Fibroblast of villous mesenchyme (primary cell): Measurements from ENCODE around the gene NRXN3. TPM values are rescaled to one million over a fixed set of nuclear protein-coding genes. Genes with fewer than 3 reads are reported as not detected.
"Not testable (repeated sequence)": the region's sequence is repeated elsewhere in the genome, so short reads cannot be mapped to it uniquely, and the experiment has no call there.

Experiments
- DNase-seq: peaks from one replicate; pipeline ENCODE4 v3.0.0-alpha.2; 2010; ENCODE audit warnings: low read depth
- H3K4me3 ChIP-seq: 2 replicates; pipeline ENCODE4 v1.5.1; 2011; ENCODE audit warnings: low read depth, mild to moderate bottlenecking, low read length
- CTCF ChIP-seq: IDR thresholded peaks from 2 replicates; pipeline ENCODE4 v1.5.1; 2012; ENCODE audit warnings: low read depth, mild to moderate bottlenecking, low read length; ENCODE audit not compliant: insufficient read depth
- total RNA-seq: library from RNA; depleted of rRNA; stranded (reverse); fragments of >200 nt; gene quantifications from 2 replicates; pipeline ENCODE4 v1.2.3, GENCODE V29; 2012

NRXN3 gene
- total RNA-seq, 1 donor: 7.3 TPM

GRCh38 chr14:78561074-78561473 lies 390.9 kb downstream of the NRXN3 start:
- no peak for TF ChIP-seq CTCF
- no peak overlapping the region for H3K4me3 ChIP-seq
- no peak for DNase-seq

- H3K4me3 ChIP-seq: no peak overlapping the region
- peak; percentile 44 for DNase-seq
- peak; percentile 52 for TF ChIP-seq CTCF
These were observed 396.1 kb downstream of the NRXN3 start for GRCh38 chr14:78566026-78566858.

- no peak for DNase-seq
- no peak overlapping the region for H3K4me3 ChIP-seq
- TF ChIP-seq CTCF: no peak
These were observed 396.6 kb downstream of the NRXN3 start for GRCh38 chr14:78566859-78567172.

GRCh38 chr14:78567343-78567742 lies 397.2 kb downstream of the NRXN3 start:
- TF ChIP-seq CTCF: no peak
- no peak for DNase-seq
- no peak overlapping the region for H3K4me3 ChIP-seq

GRCh38 chr14:78573736-78574135 lies 403.6 kb downstream of the NRXN3 start:
- not testable (repeated sequence) for DNase-seq, H3K4me3 ChIP-seq

- no peak for TF ChIP-seq CTCF
- DNase-seq: no peak
- no peak overlapping the region for H3K4me3 ChIP-seq
These were observed 406.4 kb downstream of the NRXN3 start for GRCh38 chr14:78576437-78577166.

- TF ChIP-seq CTCF: no peak
- no peak for DNase-seq
These were observed 411.1 kb downstream of the NRXN3 start for GRCh38 chr14:78581229-78581628.

More at GRCh38 chr14:78581229-78581628, 411.1 kb downstream of the NRXN3 start:
- H3K4me3 ChIP-seq: no peak overlapping the region
